Measurements from ENCODE around the gene PCMTD2.

DNA sequence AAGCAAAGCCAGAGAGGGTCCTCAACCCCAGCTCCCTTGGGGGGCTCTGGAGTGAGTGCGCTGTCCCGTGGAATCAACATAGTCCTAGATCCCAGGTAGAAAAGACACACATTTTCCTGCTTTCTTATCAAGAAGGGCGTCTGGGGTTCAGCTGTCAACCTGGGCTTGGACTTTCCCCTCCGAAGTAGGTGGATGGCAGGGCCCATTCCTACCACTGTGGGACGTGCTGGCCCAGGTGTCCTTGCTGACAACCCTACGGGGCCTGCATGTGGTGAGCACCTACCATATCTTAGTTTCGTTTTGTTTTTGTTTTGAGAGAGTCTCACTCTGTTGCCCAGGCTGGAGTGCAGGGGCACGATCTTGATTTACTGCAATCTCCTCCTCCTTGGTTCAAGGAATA lies 48.9 kb upstream of the PCMTD2 start:
- TF ChIP-seq POLR2AphosphoS5 (IDR thresholded peaks at IDR 0.05; ENCODE audit: low read depth, low read length) (no peak), EZH2phosphoT487 (IDR thresholded peaks at IDR 0.05; ENCODE audit: borderline replicate concordance, low read depth) (no peak), REST (IDR thresholded peaks at IDR 0.05; ENCODE audit: low read depth, low read length) (no peak), EP300 (IDR thresholded peaks at IDR 0.05; ENCODE audit: borderline replicate concordance in 1 of 2, low read depth in 1 of 2, low read length in 1 of 2) (no peak), TAF1 (IDR thresholded peaks at IDR 0.05; ENCODE audit: borderline replicate concordance, low read depth, low read length) (no peak), MAX (IDR thresholded peaks at IDR 0.05; ENCODE audit: low read depth) (no peak), ZBTB33 (IDR thresholded peaks at IDR 0.05; ENCODE audit: borderline replicate concordance, low read depth) (no peak), GABPA (IDR thresholded peaks at IDR 0.05; ENCODE audit: low read depth) (no peak), SMC3 (IDR thresholded peaks at IDR 0.05; ENCODE audit: low read depth, low read length) (no peak)
- TF ChIP-seq, protein P1, sequence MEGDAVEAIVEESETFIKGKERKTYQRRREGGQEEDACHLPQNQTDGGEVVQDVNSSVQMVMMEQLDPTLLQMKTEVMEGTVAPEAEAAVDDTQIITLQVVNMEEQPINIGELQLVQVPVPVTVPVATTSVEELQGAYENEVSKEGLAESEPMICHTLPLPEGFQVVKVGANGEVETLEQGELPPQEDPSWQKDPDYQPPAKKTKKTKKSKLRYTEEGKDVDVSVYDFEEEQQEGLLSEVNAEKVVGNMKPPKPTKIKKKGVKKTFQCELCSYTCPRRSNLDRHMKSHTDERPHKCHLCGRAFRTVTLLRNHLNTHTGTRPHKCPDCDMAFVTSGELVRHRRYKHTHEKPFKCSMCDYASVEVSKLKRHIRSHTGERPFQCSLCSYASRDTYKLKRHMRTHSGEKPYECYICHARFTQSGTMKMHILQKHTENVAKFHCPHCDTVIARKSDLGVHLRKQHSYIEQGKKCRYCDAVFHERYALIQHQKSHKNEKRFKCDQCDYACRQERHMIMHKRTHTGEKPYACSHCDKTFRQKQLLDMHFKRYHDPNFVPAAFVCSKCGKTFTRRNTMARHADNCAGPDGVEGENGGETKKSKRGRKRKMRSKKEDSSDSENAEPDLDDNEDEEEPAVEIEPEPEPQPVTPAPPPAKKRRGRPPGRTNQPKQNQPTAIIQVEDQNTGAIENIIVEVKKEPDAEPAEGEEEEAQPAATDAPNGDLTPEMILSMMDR (IDR thresholded peaks at IDR 0.05), result no peak
